Activated naive CD4-positive, alpha-beta T cell treated with anti-CD3 and anti-CD28 coated beads, Interleukin-2, amount 10 ng/mL, durations not matched to agents 5 hours and 36 hours (primary cell): ENCODE results near the gene ERMN. TPM values are rescaled to one million over a fixed set of nuclear protein-coding genes. Genes with fewer than 3 reads are reported as not detected.

ENCODE experiments used
- total RNA-seq, 2 experiments: library from RNA; stranded (reverse); gene quantifications; one replicate each; pipeline ENCODE4 v1.2.3, GENCODE V29; 2021

ERMN gene, protein sequence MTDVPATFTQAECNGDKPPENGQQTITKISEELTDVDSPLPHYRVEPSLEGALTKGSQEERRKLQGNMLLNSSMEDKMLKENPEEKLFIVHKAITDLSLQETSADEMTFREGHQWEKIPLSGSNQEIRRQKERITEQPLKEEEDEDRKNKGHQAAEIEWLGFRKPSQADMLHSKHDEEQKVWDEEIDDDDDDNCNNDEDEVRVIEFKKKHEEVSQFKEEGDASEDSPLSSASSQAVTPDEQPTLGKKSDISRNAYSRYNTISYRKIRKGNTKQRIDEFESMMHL
- 1 to 10 TPM; 3.1 to 3.5 TPM for total RNA-seq

DNA sequence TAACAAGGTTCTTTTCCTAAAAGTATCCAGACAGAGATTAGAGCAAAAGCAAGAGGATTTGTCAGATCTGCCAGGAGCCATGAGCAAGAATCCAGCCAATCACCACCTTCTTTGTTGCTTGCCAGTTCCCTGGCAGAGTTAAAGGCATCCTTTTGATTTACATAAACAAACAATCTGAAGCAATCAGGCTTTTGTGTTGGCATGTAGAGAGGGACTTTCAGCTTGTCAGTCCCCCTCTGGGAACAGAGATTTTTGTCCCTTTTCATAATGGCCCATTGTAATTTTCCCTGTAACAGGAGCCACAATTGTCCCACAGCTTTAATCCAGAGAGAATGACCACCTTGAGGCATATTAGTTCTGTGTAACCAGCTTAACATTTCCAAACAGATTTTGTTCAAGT is at the start of gene ERMN:
Gene ERMN (minus strand): TSS at position 39 of the 400 bp plus-strand sequence. CDS start 182 bp downstream, outside the sequence.

Other genes starting within 250 kb of the ERMN start
- gene GALNT5, start 68.1 kb downstream of the ERMN start, total RNA-seq, result not detected
- 100 to 1,000 TPM; 319 to 334 TPM for gene CYTIP, start 118.3 kb upstream of the ERMN start, total RNA-seq